ENCODE measurements around the gene AGPS.
"Not testable (repeated sequence)": the region's sequence is repeated elsewhere in the genome, so short reads cannot be mapped to it uniquely, and the experiment has no call there.

The AGPS gene
- 69.9 to 143 reads per million in 2 experiments for total RNA-seq

GRCh38 chr2:177392373-177393202 lies at the start of gene AGPS:
Gene AGPS, plus strand, starts transcription at chr2:177392773. Its CDS starts 17 bp downstream, at chr2:177392790.
- peak; percentile 59 for DNase-seq (ENCODE audit: low read depth)

DNA sequence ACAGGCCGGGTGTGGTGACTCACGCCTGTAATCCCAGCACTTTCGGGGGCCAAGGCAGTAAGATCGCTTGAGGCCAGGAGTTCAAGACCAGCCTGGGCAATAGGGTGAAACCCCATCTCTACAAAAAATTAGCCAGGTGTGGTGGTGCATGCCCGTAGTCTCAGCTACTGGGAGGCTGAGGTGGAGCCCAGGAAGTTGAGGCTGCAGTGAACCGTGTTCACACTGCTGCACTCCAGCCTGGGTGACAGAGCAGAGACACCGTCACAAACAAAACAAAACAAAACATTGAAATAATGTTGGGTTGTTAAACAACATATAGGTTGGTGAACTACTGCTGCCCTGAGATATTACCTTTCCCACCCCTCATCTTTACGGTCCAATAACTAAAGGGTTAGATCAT lies 48.8 kb upstream of the AGPS start:
- DNase-seq (ENCODE audit: low read depth): no peak

- no peak for DNase-seq (ENCODE audit: low read depth)
Measured at GRCh38 chr2:177344316-177344715, 48.3 kb upstream of the AGPS start.

GRCh38 chr2:177346192-177346591 lies 46.4 kb upstream of the AGPS start:
- no peak for DNase-seq (ENCODE audit: low read depth)

DNA sequence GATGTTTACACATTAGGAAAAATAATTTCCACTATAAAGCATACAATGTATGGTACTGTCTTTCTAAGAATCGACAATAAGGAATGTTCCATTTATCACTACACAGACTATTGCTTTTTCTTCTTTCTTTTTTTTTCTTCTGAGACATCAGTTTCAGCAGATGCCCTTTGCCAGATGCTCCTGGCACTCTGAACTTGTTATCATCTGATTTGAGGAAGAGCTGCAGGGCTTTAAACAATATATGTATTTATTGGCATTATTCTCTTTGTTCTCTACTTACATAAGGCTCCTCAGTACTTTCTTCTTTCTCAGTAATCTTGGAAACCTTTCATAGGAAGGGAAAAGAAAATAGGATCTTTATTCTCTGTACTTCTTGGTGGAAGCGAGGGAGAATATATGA lies 45.0 kb upstream of the AGPS start:
- DNase-seq (ENCODE audit: low read depth): no peak

DNA sequence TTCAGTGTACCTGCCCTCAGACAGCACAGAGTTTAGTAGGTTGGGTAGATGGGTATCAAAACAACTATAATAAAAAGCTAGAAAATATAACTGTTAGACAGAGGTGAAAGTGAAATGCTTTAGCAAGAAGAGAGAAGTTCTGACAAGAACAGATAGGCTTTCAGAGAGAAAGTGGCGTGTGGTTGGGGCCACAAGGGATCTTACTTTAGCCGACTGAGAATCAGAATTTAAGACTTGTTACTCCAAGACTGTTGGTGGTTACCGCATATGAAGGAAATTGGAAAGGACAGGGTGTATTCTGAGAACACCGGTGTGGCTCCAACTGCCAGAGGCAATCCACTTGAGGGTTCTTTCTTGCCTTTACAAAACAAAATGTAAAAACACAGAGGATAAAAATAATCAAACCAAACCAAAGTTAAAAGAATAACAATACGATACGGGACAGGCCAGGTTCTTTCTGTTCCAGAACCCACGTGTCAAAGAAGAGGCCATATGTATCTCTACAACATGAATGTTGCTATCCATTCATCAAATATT lies 44.4 kb upstream of the AGPS start:
- DNase-seq (ENCODE audit: low read depth): no peak

DNA sequence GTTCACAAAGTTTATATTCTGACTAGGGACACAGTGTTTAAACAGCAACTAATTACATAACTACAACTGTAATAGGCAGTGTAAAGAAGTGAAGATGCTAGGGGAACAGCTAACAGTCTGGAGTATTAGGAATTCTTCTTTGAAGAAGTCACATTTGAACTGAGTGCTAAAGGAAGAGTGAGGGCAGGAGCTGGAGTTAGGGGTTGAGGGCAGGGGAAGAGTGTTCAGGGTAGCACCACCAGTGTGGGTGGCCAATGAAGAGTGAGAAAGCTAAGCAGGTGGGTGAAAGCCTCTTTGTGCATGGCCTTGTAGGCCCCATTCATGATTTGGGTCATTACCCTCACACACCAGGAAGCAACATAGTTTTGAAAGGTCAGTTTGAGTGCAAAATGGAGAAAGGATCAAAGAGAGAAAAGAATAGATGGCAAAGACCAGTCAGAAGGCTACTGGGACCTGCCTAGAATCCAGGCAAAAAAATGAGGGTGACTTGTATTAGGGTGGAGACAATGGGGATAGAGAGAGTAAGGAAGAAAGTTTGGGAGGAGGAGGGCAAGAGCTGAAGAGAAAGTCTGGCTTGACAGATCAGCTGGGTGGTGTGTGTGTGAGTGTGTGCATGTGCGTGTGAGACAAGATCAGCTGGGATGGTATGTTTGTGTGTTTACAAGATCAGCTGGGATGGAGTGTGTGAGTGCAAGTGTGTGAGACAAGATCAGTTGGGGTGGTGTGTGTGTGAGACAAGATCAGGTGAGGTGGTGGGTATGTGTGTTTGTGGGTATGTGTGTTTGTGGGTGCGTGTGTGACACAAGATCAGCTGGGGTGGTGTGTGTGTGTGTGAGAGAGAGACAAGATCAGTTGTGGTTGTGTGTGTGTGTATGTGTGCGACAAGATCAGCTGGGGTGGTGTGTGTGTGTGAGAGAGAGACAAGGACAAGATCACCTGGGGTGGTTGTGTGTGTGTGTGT lies 43.6 kb upstream of the AGPS start:
- no peak for DNase-seq (ENCODE audit: low read depth)

GRCh38 chr2:177350624-177351023 lies 41.9 kb upstream of the AGPS start:
- not testable (repeated sequence) for DNase-seq (ENCODE audit: low read depth)

DNA sequence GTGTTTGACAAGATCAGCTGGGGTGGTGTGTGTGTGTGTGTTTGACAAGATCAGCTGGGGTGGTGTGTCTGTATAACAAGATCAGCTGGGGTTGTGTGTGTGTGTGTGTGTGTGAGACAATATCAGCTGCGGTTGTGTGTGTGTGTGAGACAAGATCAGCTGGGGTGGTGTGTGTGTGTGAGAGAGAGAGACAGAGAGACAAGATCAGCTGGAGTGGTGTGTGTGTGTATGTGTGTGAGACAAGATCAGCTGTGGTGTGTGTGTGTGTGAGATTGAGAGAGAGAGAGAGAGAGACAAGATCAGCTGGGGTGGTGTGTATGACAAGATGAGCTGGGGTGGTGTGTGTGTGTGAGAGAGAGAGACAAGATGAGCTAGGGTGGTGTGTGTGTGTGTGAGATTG lies 41.5 kb upstream of the AGPS start:
- DNase-seq (ENCODE audit: low read depth): not testable (repeated sequence)

- DNase-seq (ENCODE audit: low read depth): no peak
Measured at GRCh38 chr2:177352441-177353186, 40.0 kb upstream of the AGPS start.

DNA sequence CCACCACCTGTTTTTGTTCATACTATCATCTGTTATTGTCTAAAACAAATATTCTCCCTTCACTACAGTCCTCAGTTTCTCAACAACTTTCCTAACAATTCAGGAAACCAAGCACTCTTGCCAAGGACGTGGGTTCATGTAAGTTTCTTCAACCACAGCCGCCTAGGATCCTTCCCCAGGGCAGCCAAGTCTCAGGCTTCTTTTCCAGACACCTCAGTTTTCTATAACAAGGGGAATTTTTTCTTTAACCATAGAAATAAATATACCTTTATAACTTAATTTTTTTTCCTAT lies 39.4 kb upstream of the AGPS start:
- no peak for DNase-seq (ENCODE audit: low read depth)

- DNase-seq (ENCODE audit: low read depth): not testable (repeated sequence)
Measured at GRCh38 chr2:177354541-177354940, 38.0 kb upstream of the AGPS start.

DNA sequence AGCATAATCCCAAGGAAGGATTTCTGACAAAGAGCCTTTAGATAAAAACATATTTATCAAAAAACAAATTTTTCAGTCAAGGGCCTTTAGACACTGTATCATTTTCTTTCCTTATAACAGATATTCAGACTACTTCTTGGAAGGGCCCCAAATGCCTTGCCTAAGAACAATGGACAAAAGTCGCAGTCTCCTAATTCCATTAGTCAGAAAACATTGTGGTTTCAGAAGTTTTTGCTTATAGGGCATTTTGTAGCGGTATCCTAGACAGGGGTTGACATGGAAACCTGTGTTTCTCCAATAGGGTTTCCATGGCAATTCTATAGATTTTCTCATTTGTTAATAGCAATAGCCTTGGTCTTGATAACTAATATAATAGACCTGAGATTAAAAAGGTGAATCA lies 36.7 kb upstream of the AGPS start:
- DNase-seq (ENCODE audit: low read depth): no peak

DNA sequence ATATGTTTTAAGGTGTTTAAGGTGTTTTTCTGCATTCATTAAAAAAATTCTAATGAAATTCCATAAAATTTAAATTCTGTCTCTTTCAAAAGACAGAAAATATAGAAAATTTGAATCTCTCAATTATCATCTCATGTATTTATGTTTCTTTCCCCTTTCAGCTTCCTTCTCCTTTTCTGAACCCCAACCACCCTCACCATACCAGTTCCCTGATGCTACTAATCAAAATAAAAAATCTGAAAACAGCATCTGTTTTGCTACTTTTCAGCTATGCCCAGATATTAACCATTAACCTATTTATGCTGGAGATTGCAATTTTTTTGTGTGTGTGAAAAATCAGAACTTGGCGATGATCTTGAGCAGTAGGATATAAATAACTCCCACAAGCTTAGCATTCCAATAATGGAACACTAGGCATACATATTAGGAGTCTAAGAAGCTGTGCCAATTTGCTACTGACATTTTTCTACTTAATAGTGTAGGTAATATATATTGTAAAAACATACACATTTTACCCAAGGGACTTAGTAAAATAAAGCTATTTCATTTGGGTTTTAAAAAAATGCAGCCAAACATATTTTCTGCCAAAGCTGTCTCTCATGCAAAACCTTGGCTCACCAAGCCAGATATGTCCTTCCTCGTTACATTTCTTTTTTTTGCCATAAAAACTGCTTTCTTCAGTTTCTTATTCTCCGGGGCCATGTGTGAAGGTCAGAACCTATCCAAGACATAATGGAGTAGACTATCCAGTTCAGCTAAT lies 32.6 kb upstream of the AGPS start:
- DNase-seq (ENCODE audit: low read depth): no peak

DNA sequence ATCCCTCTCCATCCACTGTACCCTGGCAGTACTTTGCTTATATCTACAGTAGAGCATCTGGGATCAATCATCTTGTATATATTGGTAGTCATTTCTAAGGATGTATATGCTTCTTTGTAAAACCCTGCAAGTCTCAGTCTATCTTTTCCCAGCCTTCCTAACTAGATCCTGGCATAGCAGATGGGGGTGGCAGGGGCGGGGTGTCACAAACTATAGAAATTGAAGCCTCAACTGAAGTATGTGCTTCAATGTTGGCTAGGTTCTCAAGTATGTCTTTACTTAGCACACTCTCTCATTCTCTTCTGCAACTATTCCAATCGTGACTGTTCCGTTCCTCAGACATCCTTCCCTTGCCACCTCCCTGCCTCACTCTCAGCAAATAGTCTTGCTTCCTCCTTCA lies 30.1 kb upstream of the AGPS start:
- no peak for DNase-seq (ENCODE audit: low read depth)

DNA sequence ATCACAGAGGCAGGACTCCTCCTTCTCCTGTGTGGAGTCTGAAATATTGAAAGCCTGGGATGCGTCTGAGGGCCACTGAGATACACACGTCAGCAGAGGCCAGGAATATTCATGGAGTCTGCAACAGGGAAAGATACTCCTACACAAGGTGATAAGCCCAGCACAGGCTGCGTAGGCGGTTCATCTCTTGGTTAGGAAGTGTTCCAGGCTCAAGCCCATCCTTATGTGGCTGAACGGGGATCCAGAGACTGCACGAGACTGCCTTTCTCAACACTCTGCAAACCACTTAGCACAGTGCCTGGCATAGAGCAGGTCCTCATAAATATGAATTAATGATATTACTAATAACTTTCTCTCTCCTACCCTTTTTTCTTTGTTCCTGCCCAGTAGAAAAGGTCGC lies 29.2 kb upstream of the AGPS start:
- no peak for DNase-seq (ENCODE audit: low read depth)

DNA sequence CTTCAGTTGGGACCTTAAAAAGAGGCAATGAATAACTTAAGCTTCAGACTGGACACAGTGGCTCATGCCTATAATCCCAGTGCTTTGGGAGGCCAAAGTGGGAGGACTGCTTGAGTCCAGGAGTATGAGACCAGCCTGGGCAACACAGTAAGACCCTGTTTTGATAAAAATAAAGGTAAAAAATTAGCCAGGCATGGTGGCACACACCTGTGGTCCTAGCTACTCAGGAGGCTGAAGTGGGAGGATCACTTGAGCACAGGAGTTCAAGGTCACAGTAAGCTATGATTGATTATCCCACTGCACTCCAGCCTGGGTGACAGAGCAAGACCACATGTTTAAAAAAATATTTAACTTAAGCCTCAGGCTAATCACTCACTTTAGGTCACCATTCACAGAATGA lies 26.8 kb upstream of the AGPS start:
- not testable (repeated sequence) for DNase-seq (ENCODE audit: low read depth)

- DNase-seq (ENCODE audit: low read depth): not testable (repeated sequence)
Measured at GRCh38 chr2:177368023-177368422, 24.6 kb upstream of the AGPS start.

GRCh38 chr2:177379354-177379753 lies 13.2 kb upstream of the AGPS start:
- no peak for DNase-seq (ENCODE audit: low read depth)

DNA sequence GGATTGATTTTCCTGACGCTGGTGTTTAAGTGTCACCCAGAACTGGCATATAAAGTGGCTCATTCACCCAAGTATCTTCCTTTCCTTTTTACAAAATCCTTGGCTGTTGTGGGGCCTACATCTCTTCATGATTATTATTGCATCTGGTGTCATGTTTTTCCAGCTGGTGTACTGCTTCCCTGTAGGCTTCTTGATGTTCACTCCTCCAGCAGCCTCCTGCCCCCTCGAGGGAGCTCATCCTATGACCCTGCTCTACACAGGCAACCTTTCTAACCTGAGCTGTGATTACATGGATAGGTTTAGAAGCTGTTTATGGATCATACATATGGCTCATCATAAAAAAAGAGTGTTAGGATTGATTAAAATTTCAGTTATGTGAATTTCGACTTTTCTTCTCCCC lies 12.4 kb upstream of the AGPS start:
- DNase-seq (ENCODE audit: low read depth): no peak

- no peak for DNase-seq (ENCODE audit: low read depth)
Measured at GRCh38 chr2:177383935-177384334, 8.6 kb upstream of the AGPS start.

Measured in T follicular helper cell (primary cell).